Psoas muscle (tissue), 8 donors: ENCODE results near the gene RBM25. TPM values are rescaled to one million over a fixed set of nuclear protein-coding genes. Genes with fewer than 3 reads are reported as not detected.

Experiments used
- ATAC-seq, 4 donors: fragments of 200-7000 bp; cut with Tn5 transposase; one replicate each; pipeline ENCODE4 v1.9.1; 2020; ENCODE audit warnings: moderate library complexity in 3 of 4, mild to moderate bottlenecking in 2 of 4
- DNase-seq, 2 donors: peaks; one replicate each; pipeline ENCODE4 v3.0.0-alpha.2; 2020
- H3K27ac ChIP-seq: fragments of 200-600 bp; one replicate; pipeline ENCODE4 v1.8.0; 2022
- H3K27me3 ChIP-seq, 3 donors: fragments of 200-600 bp in 1 of 3; one replicate each; pipeline versions ENCODE4 v1.6.1 to v1.8.0; 2013 to 2022; ENCODE audit warnings: low read length in 2 of 3, mild to moderate bottlenecking in 2 of 3, moderate library complexity in 1 of 3; ENCODE audit not compliant: insufficient read depth in 3 of 3
- H3K36me3 ChIP-seq, 2 donors: fragments of 200-600 bp in 1 of 2; one replicate each; pipeline versions ENCODE4 v1.6.1 to v1.8.0; 2013 to 2022; ENCODE audit warnings: low read depth in 1 of 2, mild to moderate bottlenecking in 1 of 2, moderate library complexity in 1 of 2; ENCODE audit not compliant: insufficient read depth in 1 of 2
- H3K4me1 ChIP-seq: fragments of 200-600 bp; one replicate; pipeline ENCODE4 v1.8.0; 2022
- H3K4me3 ChIP-seq: fragments of 200-600 bp; one replicate; pipeline ENCODE4 v1.8.0; 2022; ENCODE audit warnings: mild to moderate bottlenecking
- H3K9me3 ChIP-seq: fragments of 200-600 bp; one replicate; pipeline ENCODE4 v1.8.0; 2022
- WGBS, 3 donors: extraction: QIAGEN DNeasy Blood & Tissue Kit; methylation state at CpG; one replicate each; pipeline versions ENCODE4 v1.1.6 to v1.1.7; 2013; 5-methylcytosine and 5-hydroxymethylcytosine counted together
- intact Hi-C, 2 donors: fragments of 100-400 bp; cut with DNase I; formaldehyde crosslinking; loops; one replicate each; pipeline versions ENCODE4 v1.11.0 to v1.14.2; 2022
- polyA plus RNA-seq, 3 donors: library from polyadenylated mRNA; stranded (reverse); fragments of 200-250 nt; gene quantifications; one replicate each; pipeline ENCODE4 v1.2.3, GENCODE V29; 2013
- total RNA-seq, 4 donors: library from RNA; stranded (reverse); fragmentation: NEBNext Ultra II Directional in 2 of 4; extraction: Animal tissue kit (Norgen Biotek cat#: 25700) in 2 of 4; gene quantifications; one replicate each; pipeline versions ENCODE4 v1.2.1 to v1.2.4, GENCODE V29; 2021 to 2023
- TF ChIP-seq, protein P1 (sequence below): fragments of 200-600 bp; IDR thresholded peaks from one replicate; pipeline ENCODE4 v1.8.0; 2022; ENCODE audit warnings: antibody characterized with exemption
- donor health status: healthy with polysubstance abuse.
- donor health status: DM: no; HTN: no; CAD: no; lungs with moderate emphysema.
- donor health status: Bipolar disorder and iron deficiency.
- donor health status: healthy.
- donor health status: DM: yes; HTN: yes; CAD: no.
- donor health status: DM: no; HTN: no; CAD: no.
- donor health status: DM: no; HTN: no; CAD: no.
- donor health status: DM: yes; HTN: yes; CAD: no.

RBM25 gene
- total and polyA plus RNA-seq, 7 donors, result 19.2 to 50.2 (median 37.6) TPM

DNA sequence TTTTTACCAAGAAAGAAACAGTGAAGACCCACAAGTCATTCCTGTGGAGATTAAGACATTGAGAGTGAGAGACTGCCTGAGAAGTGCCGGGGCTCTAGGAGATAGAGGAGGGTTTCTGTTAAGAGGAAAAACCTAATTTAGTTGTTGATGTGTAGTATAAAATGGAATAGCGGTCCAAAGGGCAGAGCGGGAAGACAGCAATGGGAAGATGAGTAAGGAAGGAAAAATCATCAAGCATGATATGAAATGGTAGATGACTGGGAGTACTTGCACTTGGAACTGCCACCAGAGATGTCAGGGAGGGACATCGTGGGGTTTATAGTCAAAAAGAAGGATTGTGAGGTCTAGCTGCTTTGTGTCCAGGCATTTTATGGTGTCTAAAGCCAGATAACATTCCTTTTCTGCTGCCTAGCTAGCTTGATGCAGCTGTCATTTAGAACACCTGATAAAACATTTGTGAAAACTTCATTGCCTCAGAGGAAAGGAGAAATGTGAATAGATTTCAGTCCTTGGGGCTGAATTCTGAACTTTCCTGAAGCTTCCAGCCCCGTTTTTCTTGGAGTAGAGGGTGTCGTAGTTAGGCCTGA is 57.8 kb downstream of the RBM25 start:
- 85 to 90% (median 89%) methylated on average over 6 of the region's 6 CpGs for WGBS, 3 donors
- no peak overlapping the region for H3K4me3 ChIP-seq
- no peaks in the 10 kb centered on the region for H3K27me3 ChIP-seq
- no peak for ATAC-seq
- no peak overlapping the region for H3K27ac ChIP-seq
- H3K9me3 ChIP-seq, result no peaks in the 10 kb centered on the region
- peaks cover 14 to 100% of the 10 kb centered on the region in 2 donors for H3K36me3 ChIP-seq
- no peak for DNase-seq
- H3K4me1 ChIP-seq, result no peaks in the 10 kb centered on the region
- intact Hi-C loops, result no loop called here
- TF ChIP-seq, protein P1, sequence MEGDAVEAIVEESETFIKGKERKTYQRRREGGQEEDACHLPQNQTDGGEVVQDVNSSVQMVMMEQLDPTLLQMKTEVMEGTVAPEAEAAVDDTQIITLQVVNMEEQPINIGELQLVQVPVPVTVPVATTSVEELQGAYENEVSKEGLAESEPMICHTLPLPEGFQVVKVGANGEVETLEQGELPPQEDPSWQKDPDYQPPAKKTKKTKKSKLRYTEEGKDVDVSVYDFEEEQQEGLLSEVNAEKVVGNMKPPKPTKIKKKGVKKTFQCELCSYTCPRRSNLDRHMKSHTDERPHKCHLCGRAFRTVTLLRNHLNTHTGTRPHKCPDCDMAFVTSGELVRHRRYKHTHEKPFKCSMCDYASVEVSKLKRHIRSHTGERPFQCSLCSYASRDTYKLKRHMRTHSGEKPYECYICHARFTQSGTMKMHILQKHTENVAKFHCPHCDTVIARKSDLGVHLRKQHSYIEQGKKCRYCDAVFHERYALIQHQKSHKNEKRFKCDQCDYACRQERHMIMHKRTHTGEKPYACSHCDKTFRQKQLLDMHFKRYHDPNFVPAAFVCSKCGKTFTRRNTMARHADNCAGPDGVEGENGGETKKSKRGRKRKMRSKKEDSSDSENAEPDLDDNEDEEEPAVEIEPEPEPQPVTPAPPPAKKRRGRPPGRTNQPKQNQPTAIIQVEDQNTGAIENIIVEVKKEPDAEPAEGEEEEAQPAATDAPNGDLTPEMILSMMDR, result no peak

DNA sequence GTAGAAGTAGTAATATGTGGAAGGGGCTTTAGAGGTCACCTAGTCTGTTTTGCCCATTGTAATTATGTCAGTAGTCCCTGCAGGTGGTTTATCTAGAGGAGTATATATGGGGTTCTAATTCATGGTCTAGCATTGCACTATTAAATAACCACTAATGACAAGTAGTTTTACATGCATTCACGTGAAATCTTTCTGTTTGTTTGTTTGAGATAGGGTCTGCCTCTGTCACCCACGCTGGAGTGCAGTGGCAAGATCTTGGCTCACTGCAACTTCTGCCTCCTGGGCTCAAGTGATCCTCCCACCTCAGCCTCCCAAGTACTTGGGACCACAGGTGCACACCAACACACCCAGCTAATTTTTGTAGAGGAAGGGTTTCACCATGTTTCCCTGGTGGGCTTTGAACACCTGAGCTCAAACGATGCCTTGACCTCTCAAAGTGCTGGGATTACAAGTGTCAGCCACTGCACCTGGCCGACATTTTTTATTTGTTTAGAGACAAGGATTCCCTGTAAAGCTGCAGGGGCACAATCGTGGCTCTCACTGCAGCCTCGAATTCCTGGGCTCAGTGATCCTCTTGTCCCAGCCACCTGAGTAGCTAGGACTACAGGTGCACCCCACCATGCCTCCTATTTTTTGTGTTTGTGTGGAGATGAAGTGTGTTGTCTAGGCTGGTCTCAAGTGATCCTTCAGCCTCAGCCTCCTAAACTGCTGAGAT is 66.0 kb downstream of the RBM25 start:
- Histone ChIP-seq H3K4me1 (no peaks in the 10 kb centered on the region), H3K27ac (no peak overlapping the region), H3K36me3 (peaks cover 0 to 65% of the 10 kb centered on the region in 2 donors), H3K4me3 (no peak overlapping the region), H3K27me3 (no peaks in the 10 kb centered on the region), H3K9me3 (no peaks in the 10 kb centered on the region)
- WGBS, 3 donors, result 66 to 78% (median 69%) methylated on average over 6 of the region's 6 CpGs
- intact Hi-C loops, result no loop called here
- no peak for ATAC-seq
- no peak for DNase-seq
- TF ChIP-seq, protein P1, result no peak

DNA sequence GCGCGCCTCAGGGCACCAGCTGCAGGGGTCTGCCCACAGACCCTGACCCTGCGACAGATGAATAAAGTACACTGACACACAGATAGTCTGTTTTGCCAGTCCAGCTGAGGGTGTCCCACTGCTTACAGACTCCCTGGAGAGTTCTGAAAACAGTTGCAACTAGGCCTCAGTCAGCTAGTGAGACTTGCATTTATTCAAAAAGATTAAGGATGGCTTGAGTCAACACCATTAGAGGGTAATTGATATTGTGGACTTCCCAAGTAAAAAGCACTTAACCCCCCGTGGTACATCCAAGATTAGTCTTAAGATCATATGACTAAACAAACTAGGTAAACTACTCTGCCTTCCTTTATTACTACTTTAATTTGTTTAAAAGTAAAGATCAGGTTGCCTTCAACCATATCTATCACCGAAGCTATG is 66.8 kb downstream of the RBM25 start:
- Histone ChIP-seq H3K9me3 (no peaks in the 10 kb centered on the region), H3K4me1 (no peaks in the 10 kb centered on the region), H3K4me3 (no peak overlapping the region), H3K36me3 (peaks cover 0 to 56% of the 10 kb centered on the region in 2 donors), H3K27ac (no peak overlapping the region), H3K27me3 (no peaks in the 10 kb centered on the region)
- intact Hi-C loops, result no loop called here
- TF ChIP-seq, protein P1, result no peak
- ATAC-seq, result no peak
- no peak for DNase-seq
- WGBS, 3 donors, result 60 to 69% (median 65%) methylated on average over 5 of the region's 5 CpGs

DNA sequence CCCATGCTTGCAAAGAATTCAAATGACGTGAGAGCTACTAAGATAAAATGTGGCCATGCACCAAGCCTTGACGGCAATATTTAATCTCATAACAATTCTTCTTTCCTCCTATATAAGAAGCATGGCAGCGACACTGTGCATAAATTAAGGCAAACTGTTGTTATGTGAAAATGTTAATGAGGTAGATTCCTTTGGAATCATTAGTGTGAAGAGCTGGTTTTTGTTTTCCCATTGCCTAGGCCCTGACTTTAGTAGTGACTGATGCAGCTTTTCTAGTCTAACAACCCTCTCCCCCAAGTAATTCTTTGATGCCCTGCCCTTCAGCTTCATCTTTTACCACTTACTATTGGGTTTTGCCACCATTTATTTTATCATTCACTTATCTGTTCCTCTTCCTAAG is 67.4 kb downstream of the RBM25 start:
- Histone ChIP-seq H3K4me3 (no peak overlapping the region), H3K27ac (no peak overlapping the region), H3K36me3 (peaks cover 0 to 50% of the 10 kb centered on the region in 2 donors), H3K9me3 (no peaks in the 10 kb centered on the region), H3K27me3 (no peaks in the 10 kb centered on the region), H3K4me1 (no peaks in the 10 kb centered on the region)
- intact Hi-C loops, result no loop called here
- DNase-seq, result no peak
- ATAC-seq, result no peak
- 80 to 90% (median 87%) methylated on average over 3 of the region's 3 CpGs for WGBS, 3 donors
- TF ChIP-seq, protein P1, result no peak
